Endothelial cell of umbilical vein (primary cell): ENCODE results near the gene PPP2R2C. TPM values are rescaled to one million over a fixed set of nuclear protein-coding genes. Genes with fewer than 3 reads are reported as not detected.

Source experiments
- BruUV-seq: library from RNA; stranded (reverse); fragments of 400-500 nt; replicated peaks from 2 replicates; lab custom pipeline; 2021; lab: Mats Ljungman, UMichigan
- CTCF ChIA-PET: fragments of 300-600, 350-600 bp; sonication (Branson Sonifier 250); formaldehyde crosslinking; loops from one replicate; lab custom pipeline; 2021; ENCODE audit warnings: antibody characterized with exemption, inconsistent platforms; lab: Charles Lee
- POLR2A ChIA-PET: fragments of 300-600, 350-600 bp; sonication (Branson Sonifier 250); formaldehyde crosslinking; loops from one replicate; lab custom pipeline; 2021; ENCODE audit warnings: antibody characterized with exemption, inconsistent platforms; lab: Charles Lee
- DNase-seq: peaks from one replicate; pipeline ENCODE4 v3.0.0-alpha.2; 2011; ENCODE audit warnings: low read depth, low spot score
- FAIRE-seq: peaks from 2 replicates; lab custom pipeline; 2011; peaks lifted over from hg19 to GRCh38; lab: Jason Lieb, UNC
- H2AFZ ChIP-seq: 2 replicates; pipeline ENCODE4 v1.6.0; 2012; ENCODE audit warnings: low read depth, low read length, control low read depth, inconsistent platforms
- H3K27ac ChIP-seq: 2 replicates; pipeline ENCODE4 v1.5.1; 2011; ENCODE audit warnings: low read depth, mild to moderate bottlenecking, control low read depth, low read length, moderate library complexity; ENCODE audit not compliant: insufficient read depth
- H3K27me3 ChIP-seq, 2 experiments: 2 replicates each; pipeline versions ENCODE4 v1.6.0 to v1.6.1; 2011; ENCODE audit warnings: low read length in 2 of 2, mixed read lengths in 1 of 2; ENCODE audit not compliant: control insufficient read depth in 2 of 2, insufficient read depth in 2 of 2
- H3K36me3 ChIP-seq, 2 experiments: 2 replicates in 1 of 2; 3 replicates in 1 of 2; pipeline ENCODE4 v1.5.1; 2011; ENCODE audit warnings: low read length in 2 of 2, mild to moderate bottlenecking in 1 of 2, moderate library complexity in 1 of 2; ENCODE audit not compliant: control insufficient read depth in 2 of 2, insufficient read depth in 2 of 2; ENCODE audit errors: extremely low read depth in 1 of 2
- H3K4me1 ChIP-seq: 3 replicates; pipeline ENCODE4 v1.5.1; 2011; ENCODE audit warnings: mild to moderate bottlenecking, low read length; ENCODE audit not compliant: control insufficient read depth, insufficient read depth; ENCODE audit errors: extremely low read depth
- H3K4me2 ChIP-seq: 2 replicates; pipeline ENCODE4 v1.6.1; 2011; ENCODE audit warnings: low read length, control low read depth, mixed read lengths; ENCODE audit not compliant: insufficient read depth
- H3K4me3 ChIP-seq, 3 experiments: fragments of 200-600 bp in 1 of 3; sonication (generic), shearing (Covaris generic) in 1 of 3; replicated peaks in 1 of 3; 2 replicates each; pipeline ENCODE4 v1.5.1; 2011 to 2016; ENCODE audit warnings: control low read depth in 3 of 3, low read length in 3 of 3, mild to moderate bottlenecking in 2 of 3, inconsistent platforms in 1 of 3, low read depth in 1 of 3, moderate library complexity in 1 of 3; ENCODE audit not compliant: insufficient read depth in 1 of 3
- H3K79me2 ChIP-seq: 2 replicates; pipeline ENCODE4 v1.6.0; 2012; ENCODE audit warnings: low read length, inconsistent platforms; ENCODE audit not compliant: control insufficient read depth, insufficient read depth
- H3K9ac ChIP-seq: replicated peaks from 2 replicates; pipeline ENCODE3; 2011; ENCODE audit warnings: low read length, control low read depth; ENCODE audit not compliant: insufficient read depth; ENCODE audit errors: extremely low read depth
- H3K9me1 ChIP-seq: replicated peaks from 3 replicates; pipeline ENCODE4 v1.6.0; 2011; ENCODE audit warnings: mild to moderate bottlenecking, low read length; ENCODE audit not compliant: control insufficient read depth, insufficient read depth; ENCODE audit errors: extremely low read depth
- H3K9me3 ChIP-seq: replicated peaks from 2 replicates; pipeline ENCODE4 v1.5.1; 2012; ENCODE audit warnings: low read length, inconsistent platforms; ENCODE audit not compliant: control insufficient read depth, insufficient read depth
- H4K20me1 ChIP-seq: replicated peaks from 2 replicates; pipeline ENCODE3; 2011; ENCODE audit warnings: mild to moderate bottlenecking, low read length; ENCODE audit not compliant: control insufficient read depth, insufficient read depth; ENCODE audit errors: extremely low read depth
- EZH2 ChIP-seq: IDR thresholded peaks from 2 replicates; pipeline ENCODE4 v1.6.1; 2012; ENCODE audit warnings: borderline replicate concordance, low read depth, mild to moderate bottlenecking, moderate library complexity, low read length, inconsistent platforms; ENCODE audit not compliant: severe bottlenecking
- FOS ChIP-seq: IDR thresholded peaks from 2 replicates; pipeline ENCODE4 v1.6.1; 2011; ENCODE audit warnings: mild to moderate bottlenecking, low read length, moderate library complexity, borderline replicate concordance; ENCODE audit not compliant: insufficient read depth
- GATA2 ChIP-seq: IDR thresholded peaks from 2 replicates; pipeline ENCODE4 v1.7.0; 2011; ENCODE audit warnings: low read depth, mild to moderate bottlenecking, moderate library complexity, mixed read lengths, low read length; ENCODE audit not compliant: insufficient read length, insufficient read depth
- JUN ChIP-seq: IDR thresholded peaks from 2 replicates; pipeline ENCODE4 v1.6.1; 2011; ENCODE audit warnings: borderline replicate concordance, low read depth; ENCODE audit not compliant: insufficient read length, insufficient read depth
- MYC ChIP-seq: IDR thresholded peaks from one replicate; pipeline ENCODE4 v1.6.1; 2011; ENCODE audit warnings: mild to moderate bottlenecking, low read depth, low read length
- POLR2A ChIP-seq: IDR thresholded peaks from 2 replicates; pipeline ENCODE4 v1.6.1; 2012; ENCODE audit warnings: low read depth, mild to moderate bottlenecking, control low read depth, low read length
- POLR2AphosphoS5 ChIP-seq: IDR thresholded peaks from 2 replicates; pipeline ENCODE4 v1.6.1; 2012; ENCODE audit warnings: low read depth, mild to moderate bottlenecking, control low read depth, low read length, moderate library complexity; ENCODE audit not compliant: insufficient read depth
- dilution Hi-C: fragments of 300-500 bp; cut with MboI; formaldehyde crosslinking; loops from one replicate; pipeline ENCODE4 v1.15.0; 2019; ENCODE audit warnings: low sequenced_read_pairs; ENCODE audit not compliant: extremely low pct_ligation_motif_present
- intact Hi-C: fragments of 100-400 bp; cut with micrococcal nuclease; formaldehyde crosslinking; loops from one replicate; pipeline ENCODE4 v1.10.0; 2022
- polyA plus RNA-seq, 4 experiments: library from polyadenylated mRNA; depleted of rRNA in 3 of 4; stranded (reverse) in 3 of 4; unstranded in 1 of 4; fragments of >200 nt; gene quantifications; 2 replicates each; pipeline versions ENCODE4 v1.2.1 to v1.2.3, GENCODE V29; 2011 to 2012; ENCODE audit warnings: missing spikeins in 1 of 4
- total RNA-seq: library from RNA; stranded (reverse); gene quantifications from 2 replicates; pipeline ENCODE4 v1.2.3, GENCODE V29; 2021
- TF ChIP-seq, protein P1 (sequence below): IDR thresholded peaks from 2 replicates; pipeline ENCODE4 v1.6.1; 2011; ENCODE audit not compliant: insufficient read depth, insufficient read length
- TF ChIP-seq, protein P2 (sequence below), 2 donors: IDR thresholded peaks; 1 replicate in 1 of 2; 2 replicates in 1 of 2; pipeline ENCODE4 v1.5.1; 2011; ENCODE audit warnings: low read length in 2 of 2, mild to moderate bottlenecking in 2 of 2, moderate library complexity in 2 of 2, control low read depth in 1 of 2, inconsistent platforms in 1 of 2, low read depth in 1 of 2; ENCODE audit not compliant: insufficient read depth in 1 of 2; ENCODE audit errors: extremely low read depth in 1 of 2

Gene PPP2R2C
- total and polyA plus RNA-seq, 2 donors (not counting 3 experiments of a cell fraction or from before 2014, with no cell fraction given) = 0.03 to 0.09 TPM

DNA sequence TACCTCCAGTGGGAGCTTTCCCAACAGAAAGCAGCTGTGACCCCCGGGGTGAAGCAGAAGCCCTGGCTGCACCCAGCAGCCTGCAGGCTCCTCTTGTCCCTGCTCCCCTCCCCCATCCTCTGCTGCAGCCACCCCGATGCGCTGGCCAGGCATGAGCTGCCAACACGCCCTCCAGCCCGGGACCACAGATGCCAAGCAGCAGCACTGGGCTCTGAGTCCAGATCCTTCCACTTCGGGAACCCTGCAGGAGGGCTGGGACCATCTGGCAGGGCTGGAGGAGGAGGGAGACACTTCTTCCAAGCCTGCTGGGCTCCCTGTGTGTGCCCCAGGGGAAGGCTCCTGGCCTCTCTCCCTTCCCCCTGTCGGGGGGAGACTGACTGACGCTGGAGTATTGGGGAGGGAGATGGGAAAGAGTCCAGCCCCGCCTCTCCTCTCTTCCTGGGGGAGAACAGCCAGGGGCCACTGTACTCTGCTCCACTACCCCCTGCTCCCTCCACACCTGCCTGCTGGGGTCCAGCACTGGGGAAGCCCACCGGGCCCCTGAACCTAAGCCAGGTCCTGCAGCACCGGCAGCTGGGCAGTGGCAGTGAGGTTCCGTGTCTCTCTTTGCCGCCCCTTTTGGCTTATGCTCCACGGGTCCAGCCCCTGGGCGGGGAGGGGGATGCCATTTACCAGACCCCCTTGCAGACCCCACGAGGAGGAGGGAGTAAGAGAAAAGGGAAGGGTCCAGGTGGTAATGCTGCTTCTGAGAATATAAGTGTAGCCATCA is 55.7 kb downstream of the PPP2R2C start:
- H3K4me1 ChIP-seq = no peaks in the 10 kb centered on the region
- intact Hi-C loops (no loop called here), dilution Hi-C loops (no loop called here)
- no peak overlapping the region for H2AFZ ChIP-seq
- no peaks in the 10 kb centered on the region for H3K36me3 ChIP-seq
- DNase-seq = no peak
- H3K9ac ChIP-seq = no peak overlapping the region
- no peak overlapping the region for H3K27ac ChIP-seq
- TF ChIP-seq, protein P1, sequence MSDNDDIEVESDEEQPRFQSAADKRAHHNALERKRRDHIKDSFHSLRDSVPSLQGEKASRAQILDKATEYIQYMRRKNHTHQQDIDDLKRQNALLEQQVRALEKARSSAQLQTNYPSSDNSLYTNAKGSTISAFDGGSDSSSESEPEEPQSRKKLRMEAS = no peak
- TF ChIP-seq FOS = no peak
- TF ChIP-seq POLR2AphosphoS5 = no peak
- no peak for TF ChIP-seq POLR2A
- TF ChIP-seq MYC = no peak
- TF ChIP-seq JUN = no peak
- no peak for TF ChIP-seq EZH2
- no peak for TF ChIP-seq GATA2
- TF ChIP-seq, protein P2, sequence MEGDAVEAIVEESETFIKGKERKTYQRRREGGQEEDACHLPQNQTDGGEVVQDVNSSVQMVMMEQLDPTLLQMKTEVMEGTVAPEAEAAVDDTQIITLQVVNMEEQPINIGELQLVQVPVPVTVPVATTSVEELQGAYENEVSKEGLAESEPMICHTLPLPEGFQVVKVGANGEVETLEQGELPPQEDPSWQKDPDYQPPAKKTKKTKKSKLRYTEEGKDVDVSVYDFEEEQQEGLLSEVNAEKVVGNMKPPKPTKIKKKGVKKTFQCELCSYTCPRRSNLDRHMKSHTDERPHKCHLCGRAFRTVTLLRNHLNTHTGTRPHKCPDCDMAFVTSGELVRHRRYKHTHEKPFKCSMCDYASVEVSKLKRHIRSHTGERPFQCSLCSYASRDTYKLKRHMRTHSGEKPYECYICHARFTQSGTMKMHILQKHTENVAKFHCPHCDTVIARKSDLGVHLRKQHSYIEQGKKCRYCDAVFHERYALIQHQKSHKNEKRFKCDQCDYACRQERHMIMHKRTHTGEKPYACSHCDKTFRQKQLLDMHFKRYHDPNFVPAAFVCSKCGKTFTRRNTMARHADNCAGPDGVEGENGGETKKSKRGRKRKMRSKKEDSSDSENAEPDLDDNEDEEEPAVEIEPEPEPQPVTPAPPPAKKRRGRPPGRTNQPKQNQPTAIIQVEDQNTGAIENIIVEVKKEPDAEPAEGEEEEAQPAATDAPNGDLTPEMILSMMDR (IDR thresholded peaks at IDR 0.05; ENCODE audit: extremely low read depth in 1 of 2, insufficient read depth in 1 of 2, low read depth in 1 of 2, low read length in 2 of 2) = no peak
- H3K27me3 ChIP-seq = no peaks in the 10 kb centered on the region
- H3K9me3 ChIP-seq = no peaks in the 10 kb centered on the region
- H4K20me1 ChIP-seq = no peaks in the 10 kb centered on the region
- FAIRE-seq = no peak
- H3K79me2 ChIP-seq = no peaks in the 10 kb centered on the region
- ChIA-PET CTCF (no interaction called here), POLR2A (no interaction called here)
- H3K4me2 ChIP-seq = no peak overlapping the region
- no peak overlapping the region for H3K4me3 ChIP-seq
- H3K9me1 ChIP-seq = no peaks in the 10 kb centered on the region
- no TSS peak for BruUV-seq
